ENCODE measurements around the gene DALRD3.
A peak's percentile ranks its signal among the peaks of the same experiment; 100 is the strongest.

DALRD3 gene

DNA sequence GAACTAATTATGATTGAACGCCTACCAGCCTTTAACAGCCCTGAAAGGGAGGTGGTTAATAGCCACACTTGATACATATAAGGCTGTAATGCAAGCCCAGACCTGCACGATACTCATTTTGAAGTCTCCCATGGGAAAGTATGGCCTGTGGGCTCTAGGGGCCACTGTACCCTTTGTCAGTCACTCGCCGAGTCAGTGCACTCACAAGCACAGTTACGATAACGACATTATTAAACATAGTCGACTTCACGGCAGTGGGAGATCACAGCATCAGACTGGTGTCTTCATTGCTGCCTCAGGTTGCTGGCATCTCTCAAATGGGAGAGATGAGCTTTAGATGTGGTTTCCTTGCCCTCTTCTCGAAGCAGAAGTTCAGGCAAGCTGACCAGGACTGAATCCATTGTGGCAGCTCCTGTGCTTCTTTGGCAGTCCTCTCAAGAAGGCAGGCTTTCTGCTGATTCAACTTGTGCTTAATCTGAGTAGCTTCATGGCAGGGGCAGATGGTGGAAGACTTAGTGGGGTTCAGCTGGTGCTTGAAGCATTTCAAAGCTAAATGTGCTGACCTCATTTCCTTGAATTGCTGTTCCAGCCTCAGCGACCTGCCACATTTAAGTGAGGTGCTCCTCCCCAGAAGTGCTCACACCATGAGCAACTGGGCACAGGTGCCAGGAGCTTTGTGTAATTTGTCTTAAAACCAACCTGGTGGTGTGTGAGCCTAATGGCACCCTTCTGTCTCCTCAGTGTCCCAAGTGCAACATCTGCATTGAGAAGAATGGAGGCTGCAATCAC, 44.1 kb downstream of the DALRD3 start:
- DNase-seq = no peak

DNA sequence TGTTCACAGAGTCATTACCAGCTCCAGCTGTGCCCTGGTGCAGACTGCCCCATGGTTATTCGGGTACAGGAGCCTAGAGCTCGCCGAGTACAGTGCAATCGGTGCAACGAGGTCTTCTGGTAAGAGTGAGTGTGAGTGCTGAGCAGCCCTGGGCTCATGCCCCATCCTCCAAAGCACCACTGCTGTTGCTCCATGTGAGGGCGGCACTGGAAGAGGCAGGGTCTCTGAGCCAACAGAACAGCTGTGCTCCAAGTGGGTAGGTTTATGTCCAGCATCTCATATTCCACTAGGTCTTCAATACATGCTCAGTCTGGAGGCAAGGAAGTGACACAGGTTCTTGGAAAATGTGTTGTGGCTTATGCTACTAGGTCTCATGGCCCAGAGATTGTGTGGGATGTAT, 47.8 kb downstream of the DALRD3 start:
- no peak for DNase-seq

DNA sequence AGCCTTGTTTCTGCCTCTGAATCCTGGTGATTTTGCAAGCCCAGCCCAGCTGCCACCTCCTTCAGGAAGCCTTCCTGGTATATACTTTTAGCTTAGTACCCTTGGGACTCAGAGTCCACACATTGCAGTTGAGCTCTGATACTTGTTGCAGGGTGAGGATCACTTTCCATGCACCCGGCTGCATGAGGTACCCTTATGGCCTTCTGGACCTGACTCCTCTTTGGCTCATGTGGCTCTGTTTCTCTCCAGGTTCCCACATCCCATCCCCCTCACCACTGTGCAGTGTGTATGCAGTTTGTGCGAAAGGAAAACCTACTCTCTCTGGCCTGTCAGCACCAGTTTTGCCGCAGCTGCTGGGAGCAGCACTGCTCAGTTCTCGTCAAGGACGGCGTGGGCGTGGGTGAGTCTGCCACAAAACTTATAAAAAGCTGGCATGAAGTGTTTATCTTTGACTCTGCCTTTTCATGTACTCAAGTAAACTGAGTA, 51.5 kb downstream of the DALRD3 start:
- peak; percentile 33 for DNase-seq

DNA sequence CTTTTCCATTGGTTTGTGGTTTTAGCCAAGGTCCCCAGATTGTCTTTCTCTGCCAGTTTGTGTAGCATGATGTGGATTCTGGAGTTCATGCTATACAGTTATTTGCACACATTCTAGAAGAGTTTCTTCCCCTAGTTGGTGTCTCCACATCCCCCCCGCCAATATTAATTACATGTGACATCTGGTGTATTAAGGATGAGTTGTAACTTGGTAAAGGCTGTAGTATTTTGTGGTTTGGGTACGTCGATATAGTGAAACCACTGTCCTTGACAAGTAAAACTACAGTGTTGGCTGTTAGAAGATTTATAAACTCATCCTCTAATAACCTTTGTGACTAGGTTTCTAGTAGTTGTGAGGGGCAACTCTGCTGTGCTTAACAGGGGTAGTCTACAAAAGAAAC, 52.0 kb downstream of the DALRD3 start:
- DNase-seq = no peak
